Kidney tubule cell (primary cell): ENCODE measurements around the gene NEURL1.
"Not testable (repeated sequence)": the region's sequence is repeated elsewhere in the genome, so short reads cannot be mapped to it uniquely, and the experiment has no call there.

Source experiments
- DNase-seq: peaks from one replicate; pipeline ENCODE4 v3.0.0-alpha.2; 2018; ENCODE audit warnings: low spot score

NEURL1 gene

GRCh38 chr10:103493916-103494877, 692 bp downstream of the NEURL1 start:
- DNase-seq, result no peak

GRCh38 chr10:103495321-103495720, 1.8 kb downstream of the NEURL1 start:
- DNase-seq, result no peak

- no peak for DNase-seq
Measured at GRCh38 chr10:103497161-103497915, 3.8 kb downstream of the NEURL1 start.

- no peak for DNase-seq
Measured at GRCh38 chr10:103498936-103499638, 5.6 kb downstream of the NEURL1 start.

GRCh38 chr10:103499881-103500280, 6.4 kb downstream of the NEURL1 start:
- DNase-seq, result peak; percentile 41

GRCh38 chr10:103500481-103500880, 7.0 kb downstream of the NEURL1 start:
- no peak for DNase-seq

- no peak for DNase-seq
Measured at GRCh38 chr10:103501186-103501585, 7.7 kb downstream of the NEURL1 start.

- no peak for DNase-seq
Measured at GRCh38 chr10:103502849-103503660, 9.6 kb downstream of the NEURL1 start.

GRCh38 chr10:103503777-103504176, 10.3 kb downstream of the NEURL1 start:
- not testable (repeated sequence) for DNase-seq

- peak; percentile 97 for DNase-seq
Measured at GRCh38 chr10:103504181-103504783, 10.8 kb downstream of the NEURL1 start.

- DNase-seq, result no peak
Measured at GRCh38 chr10:103506061-103506460, 12.6 kb downstream of the NEURL1 start.

- no peak for DNase-seq
Measured at GRCh38 chr10:103507235-103508191, 14.0 kb downstream of the NEURL1 start.

- DNase-seq, result no peak
Measured at GRCh38 chr10:103510046-103510685, 16.7 kb downstream of the NEURL1 start.

GRCh38 chr10:103510791-103511752, 17.6 kb downstream of the NEURL1 start:
- DNase-seq, result no peak

GRCh38 chr10:103512166-103512565, 18.7 kb downstream of the NEURL1 start:
- DNase-seq, result no peak

GRCh38 chr10:103512591-103513379, 19.3 kb downstream of the NEURL1 start:
- no peak for DNase-seq

- DNase-seq, result no peak
Measured at GRCh38 chr10:103513380-103514060, 20.0 kb downstream of the NEURL1 start.
